Skeletal muscle satellite cell (primary cell): ENCODE measurements around the gene CCDC85B.

Source experiments
- H3K27me3 ChIP-seq: 2 replicates; pipeline ENCODE4 v1.7.0; 2013; ENCODE audit warnings: low read length; ENCODE audit not compliant: control insufficient read depth, insufficient read depth
- H3K36me3 ChIP-seq: 2 replicates; pipeline ENCODE4 v1.7.0; 2013; ENCODE audit warnings: mild to moderate bottlenecking, control low read depth, low read length; ENCODE audit not compliant: insufficient read depth
- H3K4me1 ChIP-seq: 2 replicates; pipeline ENCODE4 v1.7.0; 2013; ENCODE audit warnings: low read length; ENCODE audit not compliant: control insufficient read depth, insufficient read depth
- H3K4me2 ChIP-seq: 2 replicates; pipeline ENCODE4 v1.7.0; 2013; ENCODE audit warnings: mild to moderate bottlenecking, low read length
- H3K4me3 ChIP-seq: 2 replicates; pipeline ENCODE4 v1.7.0; 2013; ENCODE audit warnings: low read length
- H3K9ac ChIP-seq: 2 replicates; pipeline ENCODE4 v1.7.0; 2013; ENCODE audit warnings: mild to moderate bottlenecking, low read depth, low read length, moderate library complexity
- H3K9me3 ChIP-seq: replicated peaks from 2 replicates; pipeline ENCODE4 v1.7.0; 2013; ENCODE audit warnings: mild to moderate bottlenecking, control low read depth, low read length

The CCDC85B gene

GRCh38 chr11:65871811-65872548 lies 18.5 kb upstream of the CCDC85B start:
- Histone ChIP-seq H3K4me2 (peak overlapping the region; percentile 93), H3K36me3 (peaks cover 43% of the 10 kb centered on the region), H3K4me3 (peak overlapping the region; percentile 81), H3K9me3 (no peaks in the 10 kb centered on the region), H3K4me1 (peaks cover 26% of the 10 kb centered on the region), H3K27me3 (no peaks in the 10 kb centered on the region), H3K9ac (peak overlapping the region; percentile 92)

DNA sequence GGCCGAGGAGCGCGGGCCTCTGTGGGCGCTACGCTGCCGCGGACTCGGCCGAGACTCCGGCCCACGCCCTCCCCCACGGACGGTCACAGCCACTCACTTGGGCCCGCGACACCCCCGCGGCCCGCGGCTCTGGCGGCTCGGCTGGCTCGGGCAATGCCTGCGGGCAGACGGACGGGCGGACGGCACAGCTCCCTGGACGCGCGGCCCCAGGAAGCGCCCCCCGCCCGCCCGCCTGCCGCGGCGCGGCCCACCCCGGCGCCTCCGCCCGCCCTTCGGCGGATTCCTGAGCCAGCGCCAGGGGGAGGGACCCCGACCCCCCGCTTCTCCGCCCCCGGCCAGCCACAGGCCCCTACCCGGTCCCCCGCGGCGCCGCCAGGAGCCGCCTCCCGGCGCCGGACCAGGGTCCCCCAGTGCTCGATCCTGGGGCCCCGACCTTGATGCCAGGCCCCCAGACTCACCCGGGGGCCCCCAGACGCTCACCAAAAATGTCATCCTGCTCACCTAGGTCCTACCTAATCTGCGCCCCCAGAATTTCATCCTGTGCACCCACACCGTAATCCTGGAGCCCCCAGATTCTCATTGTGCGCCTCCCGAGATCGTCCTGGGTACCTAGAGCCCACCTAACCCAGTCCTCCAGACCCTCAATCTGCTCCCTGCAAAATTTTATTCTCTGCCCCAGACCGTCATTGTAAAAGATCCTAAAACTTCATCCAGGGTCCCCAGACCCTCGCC lies 17.7 kb upstream of the CCDC85B start, which contains the start of gene EFEMP2:
EFEMP2 (minus strand) TSS at position 215 of the 732 bp plus-strand sequence. CDS start 446 bp downstream, outside the sequence.
- Histone ChIP-seq H3K4me3 (peak within 1 kb of the TSS; percentile 81), H3K9ac (peak within 1 kb of the TSS; percentile 92), H3K9me3 (no peaks in the 10 kb centered on the region), H3K4me2 (peak within 1 kb of the TSS; percentile 93), H3K27me3 (no peaks in the 10 kb centered on the region), H3K4me1 (peaks cover 26% of the 10 kb centered on the region), H3K36me3 (peaks cover 35% of the 10 kb centered on the region)

- H3K27me3 ChIP-seq = no peaks in the 10 kb centered on the region
- H3K9ac ChIP-seq = peak overlapping the region; percentile 92
Measured at GRCh38 chr11:65873318-65874156, 16.9 kb upstream of the CCDC85B start.

GRCh38 chr11:65879617-65880016 lies 10.9 kb upstream of the CCDC85B start, which contains the start of gene CTSW:
CTSW (plus strand) TSS chr11:65879837; CDS start chr11:65879855, 18 bp downstream.
- no peak within 1 kb of the TSS for H3K9ac ChIP-seq
- H3K36me3 ChIP-seq = peaks cover 32% of the 10 kb centered on the region
- H3K4me1 ChIP-seq = peaks cover 10% of the 10 kb centered on the region
- H3K4me2 ChIP-seq = no peak within 1 kb of the TSS
- no peaks in the 10 kb centered on the region for H3K27me3 ChIP-seq
- H3K9me3 ChIP-seq = no peaks in the 10 kb centered on the region
- no peak within 1 kb of the TSS for H3K4me3 ChIP-seq

More at GRCh38 chr11:65873318-65874156, 16.9 kb upstream of the CCDC85B start:
- Histone ChIP-seq H3K4me2 (peak overlapping the region; percentile 93), H3K9me3 (no peaks in the 10 kb centered on the region), H3K4me1 (peaks cover 26% of the 10 kb centered on the region), H3K4me3 (peak overlapping the region; percentile 81), H3K36me3 (peaks cover 27% of the 10 kb centered on the region)

- no peak overlapping the region for H3K9ac ChIP-seq
Measured at GRCh38 chr11:65880027-65880426, 10.4 kb upstream of the CCDC85B start.

GRCh38 chr11:65880844-65881421 lies 9.5 kb upstream of the CCDC85B start:
- Histone ChIP-seq H3K4me1 (peaks cover 14% of the 10 kb centered on the region), H3K36me3 (peaks cover 44% of the 10 kb centered on the region), H3K27me3 (no peaks in the 10 kb centered on the region), H3K4me2 (no peak overlapping the region), H3K9me3 (no peaks in the 10 kb centered on the region), H3K4me3 (no peak overlapping the region), H3K9ac (no peak overlapping the region)

More at GRCh38 chr11:65880027-65880426, 10.4 kb upstream of the CCDC85B start:
- no peak overlapping the region for H3K4me2 ChIP-seq
- peaks cover 14% of the 10 kb centered on the region for H3K4me1 ChIP-seq
- no peaks in the 10 kb centered on the region for H3K27me3 ChIP-seq
- peaks cover 35% of the 10 kb centered on the region for H3K36me3 ChIP-seq
- H3K4me3 ChIP-seq = no peak overlapping the region
- H3K9me3 ChIP-seq = no peaks in the 10 kb centered on the region

- H3K9ac ChIP-seq = no peak overlapping the region
- peaks cover 25% of the 10 kb centered on the region for H3K4me1 ChIP-seq
- H3K36me3 ChIP-seq = peaks cover 47% of the 10 kb centered on the region
Measured at GRCh38 chr11:65882120-65883057, 8.1 kb upstream of the CCDC85B start.

GRCh38 chr11:65883058-65883761 lies 7.3 kb upstream of the CCDC85B start:
- Histone ChIP-seq H3K9me3 (no peaks in the 10 kb centered on the region), H3K36me3 (peaks cover 47% of the 10 kb centered on the region), H3K9ac (no peak overlapping the region), H3K27me3 (no peaks in the 10 kb centered on the region), H3K4me1 (peaks cover 28% of the 10 kb centered on the region), H3K4me2 (no peak overlapping the region), H3K4me3 (no peak overlapping the region)

More at GRCh38 chr11:65882120-65883057, 8.1 kb upstream of the CCDC85B start:
- Histone ChIP-seq H3K27me3 (no peaks in the 10 kb centered on the region), H3K4me2 (no peak overlapping the region), H3K4me3 (no peak overlapping the region), H3K9me3 (no peaks in the 10 kb centered on the region)

GRCh38 chr11:65883786-65884715 lies 6.4 kb upstream of the CCDC85B start:
- Histone ChIP-seq H3K9me3 (no peaks in the 10 kb centered on the region), H3K4me3 (no peak overlapping the region), H3K27me3 (no peaks in the 10 kb centered on the region), H3K4me1 (peaks cover 33% of the 10 kb centered on the region), H3K4me2 (peak overlapping the region; percentile 7), H3K9ac (no peak overlapping the region), H3K36me3 (peaks cover 47% of the 10 kb centered on the region)
